Pancreas (tissue), 10 donors: Measurements from ENCODE around the gene ARFGAP3. TPM values are rescaled to one million over a fixed set of nuclear protein-coding genes. Genes with fewer than 3 reads are reported as not detected.

Experiments used
- ATAC-seq, 4 donors: fragments of 200-7000 bp; cut with Tn5 transposase; one replicate each; pipeline versions ENCODE4 v1.8.0 to v1.9.1; 2020; ENCODE audit warnings: mild to moderate bottlenecking in 4 of 4, moderate library complexity in 4 of 4
- DNase-seq, 6 donors: peaks; one replicate each; pipeline ENCODE4 v3.0.0-alpha.2; 2020
- FAIRE-seq: peaks from 2 replicates; lab custom pipeline; 2012; peaks lifted over from hg19 to GRCh38; lab: Jason Lieb, UNC
- H3K27ac ChIP-seq, 4 donors: fragments of 200-600 bp; sonication (generic); 1 replicate in 3 of 4; 2 replicates in 1 of 4; pipeline versions ENCODE4 v1.5.0 to v1.8.0; 2020
- H3K27me3 ChIP-seq, 4 donors: fragments of 200-600 bp; one replicate each; pipeline ENCODE4 v1.8.0; 2021
- H3K36me3 ChIP-seq, 3 donors: fragments of 200-600 bp; sonication (generic) in 1 of 3; one replicate each; pipeline versions ENCODE4 v1.5.0 to v1.8.0; 2020 to 2021
- H3K4me1 ChIP-seq, 3 donors: fragments of 200-600 bp; one replicate each; pipeline ENCODE4 v1.8.0; 2021
- H3K4me3 ChIP-seq, 4 donors: fragments of 200-600 bp; sonication (generic) in 2 of 4; one replicate each; pipeline versions ENCODE4 v1.5.0 to v1.8.0; 2020 to 2021
- H3K9me3 ChIP-seq, 4 donors: fragments of 200-600 bp; one replicate each; pipeline ENCODE4 v1.8.0; 2021
- WGBS, 2 donors: extraction: QIAGEN DNeasy Blood & Tissue Kit; methylation state at CpG; one replicate each; pipeline ENCODE4 v1.1.7; 2013; 5-methylcytosine and 5-hydroxymethylcytosine counted together
- intact Hi-C, 3 donors: fragments of 100-400 bp; cut with DNase I; formaldehyde crosslinking; loops; one replicate each; pipeline versions ENCODE4 v1.11.1 to v1.14.2; 2022
- polyA plus RNA-seq, 2 donors: library from polyadenylated mRNA; stranded (reverse); fragments of 200-250 nt; gene quantifications; one replicate each; pipeline ENCODE4 v1.2.3, GENCODE V29; 2013
- total RNA-seq, 6 donors: library from RNA; stranded (reverse); fragmentation: NEBNext Ultra II Directional in 4 of 6; extraction: Animal tissue kit (Norgen Biotek cat#: 25700) in 4 of 6; gene quantifications; one replicate each; pipeline versions ENCODE4 v1.2.1 to v1.2.4, GENCODE V29; 2021 to 2023
- TF ChIP-seq, protein P1 (sequence below), 4 donors: fragments of 200-600 bp; sonication (generic) in 3 of 4; IDR thresholded peaks; one replicate each; pipeline versions ENCODE4 v1.5.0 to v1.8.0; 2021; ENCODE audit warnings: antibody characterized with exemption in 4 of 4
- donor health status: healthy with polysubstance abuse.
- donor health status: DM: no; HTN: no; CAD: no; lungs with moderate emphysema.
- donor health status: DM: no; HTN: no; CAD: no.
- donor health status: control.
- donor health status: control.
- donor health status: Bipolar disorder and iron deficiency.
- donor health status: DM: yes; HTN: yes; CAD: no.
- donor health status: DM: no; HTN: no; CAD: no.
- donor health status: DM: no; HTN: no; CAD: no.
- donor health status: DM: yes; HTN: yes; CAD: no.

The ARFGAP3 gene
- total and polyA plus RNA-seq, 8 donors: 39.1 to 75.3 (median 61.1) TPM

DNA sequence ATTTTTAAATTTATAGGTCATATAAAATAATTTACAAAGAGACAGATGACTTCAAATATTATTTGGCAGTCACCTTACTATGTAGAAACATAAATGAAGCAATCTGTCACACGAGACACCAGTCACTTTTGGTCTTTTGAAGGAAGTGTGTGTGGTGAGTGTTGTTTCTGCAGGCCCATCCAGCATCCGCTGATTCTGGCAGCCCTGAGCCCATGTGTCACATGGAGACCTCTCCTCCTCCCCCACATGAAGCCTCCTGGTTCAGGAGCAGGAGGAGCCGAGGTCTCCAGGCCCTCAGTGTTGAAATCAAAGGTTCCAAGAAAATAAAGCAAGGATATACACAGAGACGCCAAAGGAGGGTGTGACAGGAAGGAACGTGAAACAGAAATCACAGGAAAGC lies 60.1 kb downstream of the ARFGAP3 start:
- intact Hi-C loops: no loop called here
- no peaks in the 10 kb centered on the region for H3K27me3 ChIP-seq
- TF ChIP-seq, protein P1, sequence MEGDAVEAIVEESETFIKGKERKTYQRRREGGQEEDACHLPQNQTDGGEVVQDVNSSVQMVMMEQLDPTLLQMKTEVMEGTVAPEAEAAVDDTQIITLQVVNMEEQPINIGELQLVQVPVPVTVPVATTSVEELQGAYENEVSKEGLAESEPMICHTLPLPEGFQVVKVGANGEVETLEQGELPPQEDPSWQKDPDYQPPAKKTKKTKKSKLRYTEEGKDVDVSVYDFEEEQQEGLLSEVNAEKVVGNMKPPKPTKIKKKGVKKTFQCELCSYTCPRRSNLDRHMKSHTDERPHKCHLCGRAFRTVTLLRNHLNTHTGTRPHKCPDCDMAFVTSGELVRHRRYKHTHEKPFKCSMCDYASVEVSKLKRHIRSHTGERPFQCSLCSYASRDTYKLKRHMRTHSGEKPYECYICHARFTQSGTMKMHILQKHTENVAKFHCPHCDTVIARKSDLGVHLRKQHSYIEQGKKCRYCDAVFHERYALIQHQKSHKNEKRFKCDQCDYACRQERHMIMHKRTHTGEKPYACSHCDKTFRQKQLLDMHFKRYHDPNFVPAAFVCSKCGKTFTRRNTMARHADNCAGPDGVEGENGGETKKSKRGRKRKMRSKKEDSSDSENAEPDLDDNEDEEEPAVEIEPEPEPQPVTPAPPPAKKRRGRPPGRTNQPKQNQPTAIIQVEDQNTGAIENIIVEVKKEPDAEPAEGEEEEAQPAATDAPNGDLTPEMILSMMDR (IDR thresholded peaks at IDR 0.05): no peak
- no peak overlapping the region for H3K4me3 ChIP-seq
- H3K36me3 ChIP-seq: peaks cover 0 to 54% (median 13%) of the 10 kb centered on the region in 3 donors
- H3K27ac ChIP-seq: no peak overlapping the region
- DNase-seq (no peak), FAIRE-seq (no peak), ATAC-seq (no peak)
- 80 to 81% methylated on average over 5 of the region's 5 CpGs for WGBS, 2 donors
- H3K9me3 ChIP-seq: no peaks in the 10 kb centered on the region
- no peaks in the 10 kb centered on the region for H3K4me1 ChIP-seq

- H3K27ac ChIP-seq: no peak overlapping the region
- no peaks in the 10 kb centered on the region for H3K27me3 ChIP-seq
- TF ChIP-seq, protein P1 (IDR thresholded peaks at IDR 0.05): no peak
- no peaks in the 10 kb centered on the region for H3K9me3 ChIP-seq
- DNase-seq (peak in 1 of 6 donors; percentile 30), ATAC-seq (no peak), FAIRE-seq (no peak)
- no peaks in the 10 kb centered on the region for H3K4me1 ChIP-seq
- intact Hi-C loops: no loop called here
- peaks cover 0 to 51% (median 7%) of the 10 kb centered on the region in 3 donors for H3K36me3 ChIP-seq
- no peak overlapping the region for H3K4me3 ChIP-seq
- WGBS, 2 donors: 82% methylated on average over 12 of the region's 12 CpGs
These were observed 61.0 kb downstream of the ARFGAP3 start for GRCh38 chr22:42796081-42796480.

- Histone ChIP-seq H3K27ac (no peak overlapping the region), H3K4me3 (no peak overlapping the region), H3K9me3 (no peaks in the 10 kb centered on the region), H3K4me1 (no peaks in the 10 kb centered on the region), H3K36me3 (peaks cover 0 to 44% (median 3%) of the 10 kb centered on the region in 3 donors), H3K27me3 (no peaks in the 10 kb centered on the region)
- DNase-seq (peak in 1 of 6 donors; percentile 50), ATAC-seq (no peak), FAIRE-seq (no peak)
- 88 to 89% methylated on average over 25 of the region's 25 CpGs for WGBS, 2 donors
- TF ChIP-seq, protein P1 (IDR thresholded peaks at IDR 0.05): no peak
- intact Hi-C loops: no loop called here
These were observed 62.2 kb downstream of the ARFGAP3 start for GRCh38 chr22:42794551-42795510.

DNA sequence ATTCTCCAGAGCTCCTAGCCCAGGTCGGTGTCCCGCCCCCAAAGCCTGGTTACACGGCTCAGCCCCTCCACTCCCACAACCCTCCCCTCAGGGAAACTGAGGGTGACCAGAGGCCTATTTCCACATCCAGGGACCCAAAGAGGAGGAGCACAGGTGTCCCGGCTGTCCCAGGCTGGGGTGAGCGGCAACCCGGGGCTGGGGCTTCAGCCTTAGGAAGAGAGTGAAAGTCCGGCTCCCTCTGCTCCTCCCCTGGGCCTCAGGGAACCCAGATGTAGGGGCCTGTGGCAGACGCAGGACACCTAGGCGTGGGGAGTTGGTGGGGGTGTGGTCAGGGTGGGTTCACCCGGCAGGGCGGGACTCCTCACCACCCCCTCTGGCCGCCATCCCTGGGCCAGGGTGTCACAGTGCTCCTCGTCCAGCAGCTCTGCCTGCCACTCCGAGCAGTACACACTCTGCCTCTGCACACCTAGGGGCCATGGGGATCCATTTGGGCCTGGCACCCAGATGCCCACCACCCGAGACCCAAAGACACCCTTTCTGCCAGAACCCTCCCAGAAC lies 63.1 kb downstream of the ARFGAP3 start:
- WGBS, 2 donors: 80 to 90% methylated on average over 12 to 15 of the region's 15 CpGs
- DNase-seq (peak in 2 of 6 donors; percentile 46 to 61), FAIRE-seq (no peak), ATAC-seq (peak in 2 of 4 donors; percentile 3 to 13)
- Histone ChIP-seq H3K9me3 (no peaks in the 10 kb centered on the region), H3K27me3 (no peaks in the 10 kb centered on the region), H3K27ac (no peak overlapping the region), H3K4me3 (no peak overlapping the region), H3K36me3 (peaks cover 0 to 34% (median 3%) of the 10 kb centered on the region in 3 donors), H3K4me1 (no peaks in the 10 kb centered on the region)
- intact Hi-C loops: no loop called here
- TF ChIP-seq, protein P1 (IDR thresholded peaks at IDR 0.05): no peak
